Measurements from ENCODE around the gene COPG2. TPM values are rescaled to one million over a fixed set of nuclear protein-coding genes. Genes with fewer than 3 reads are reported as not detected.

Gene COPG2
- total RNA-seq, 6 experiments from 2014 or later = 20.2 to 25.4 (median 23.9) TPM

GRCh38 chr7:130475776-130476175 lies 192.8 kb downstream of the COPG2 start:
- Mint-ChIP-seq H3K36me3 (ENCODE audit: low read depth) (no peaks in the 10 kb centered on the region), H3K27ac (no peak overlapping the region), H3K4me3 (no peak overlapping the region), H3K4me1 (ENCODE audit: low read depth) (peaks cover 7% of the 10 kb centered on the region), H3K27me3 (ENCODE audit: insufficient read depth) (peaks cover 35% of the 10 kb centered on the region), H3K9me3 (no peaks in the 10 kb centered on the region)
- no peak for DNase-seq
- no peak for TF ChIP-seq CTCF (IDR thresholded peaks at IDR 0.05)

GRCh38 chr7:130473876-130474275 lies 194.7 kb downstream of the COPG2 start:
- H3K27me3 Mint-ChIP-seq (ENCODE audit: insufficient read depth) = peaks cover 31% of the 10 kb centered on the region

GRCh38 chr7:130473289-130473688 lies 195.3 kb downstream of the COPG2 start:
- H3K4me3 Mint-ChIP-seq = no peak overlapping the region

More at GRCh38 chr7:130473876-130474275, 194.7 kb downstream of the COPG2 start:
- no peaks in the 10 kb centered on the region for H3K36me3 Mint-ChIP-seq (ENCODE audit: low read depth)
- no peak for TF ChIP-seq CTCF (IDR thresholded peaks at IDR 0.05)
- no peak for DNase-seq
- no peak overlapping the region for H3K27ac Mint-ChIP-seq
- H3K9me3 Mint-ChIP-seq = no peaks in the 10 kb centered on the region
- H3K4me1 Mint-ChIP-seq (ENCODE audit: low read depth) = peaks cover 7% of the 10 kb centered on the region
- H3K4me3 Mint-ChIP-seq = no peak overlapping the region

GRCh38 chr7:130471974-130472373 lies 196.6 kb downstream of the COPG2 start:
- Mint-ChIP-seq H3K36me3 (ENCODE audit: low read depth) (no peaks in the 10 kb centered on the region), H3K9me3 (no peaks in the 10 kb centered on the region), H3K4me1 (ENCODE audit: low read depth) (peaks cover 7% of the 10 kb centered on the region), H3K27ac (no peak overlapping the region), H3K27me3 (ENCODE audit: insufficient read depth) (peaks cover 30% of the 10 kb centered on the region), H3K4me3 (no peak overlapping the region)
- DNase-seq = no peak
- TF ChIP-seq CTCF (IDR thresholded peaks at IDR 0.05) = no peak

More at GRCh38 chr7:130473289-130473688, 195.3 kb downstream of the COPG2 start:
- Mint-ChIP-seq H3K36me3 (ENCODE audit: low read depth) (no peaks in the 10 kb centered on the region), H3K27ac (no peak overlapping the region), H3K27me3 (ENCODE audit: insufficient read depth) (peaks cover 31% of the 10 kb centered on the region), H3K4me1 (ENCODE audit: low read depth) (peaks cover 7% of the 10 kb centered on the region), H3K9me3 (no peaks in the 10 kb centered on the region)
- TF ChIP-seq CTCF (IDR thresholded peaks at IDR 0.05) = no peak
- DNase-seq = no peak

- Mint-ChIP-seq H3K4me1 (ENCODE audit: low read depth) (no peaks in the 10 kb centered on the region), H3K27me3 (ENCODE audit: insufficient read depth) (peaks cover 33% of the 10 kb centered on the region), H3K4me3 (no peak overlapping the region), H3K36me3 (ENCODE audit: low read depth) (no peaks in the 10 kb centered on the region), H3K27ac (no peak overlapping the region), H3K9me3 (no peaks in the 10 kb centered on the region)
- no peak for DNase-seq
- TF ChIP-seq CTCF (IDR thresholded peaks at IDR 0.05) = no peak
These were observed 199.9 kb downstream of the COPG2 start for GRCh38 chr7:130468612-130469011.
